Occipital lobe (tissue), 2 donors: ENCODE results near the gene KNDC1. TPM values are rescaled to one million over a fixed set of nuclear protein-coding genes. Genes with fewer than 3 reads are reported as not detected.

ENCODE experiments used
- DNase-seq: peaks from one replicate; lab custom pipeline; 2025; lab: John Stamatoyannopoulos, UW
- total RNA-seq: library from RNA; depleted of rRNA; stranded (reverse); fragments of >200 nt; gene quantifications from one replicate; pipeline ENCODE4 v1.2.3, GENCODE V29; 2014

KNDC1 gene
- total RNA-seq, 1 donor from 2014 or later = 5.9 TPM

DNA sequence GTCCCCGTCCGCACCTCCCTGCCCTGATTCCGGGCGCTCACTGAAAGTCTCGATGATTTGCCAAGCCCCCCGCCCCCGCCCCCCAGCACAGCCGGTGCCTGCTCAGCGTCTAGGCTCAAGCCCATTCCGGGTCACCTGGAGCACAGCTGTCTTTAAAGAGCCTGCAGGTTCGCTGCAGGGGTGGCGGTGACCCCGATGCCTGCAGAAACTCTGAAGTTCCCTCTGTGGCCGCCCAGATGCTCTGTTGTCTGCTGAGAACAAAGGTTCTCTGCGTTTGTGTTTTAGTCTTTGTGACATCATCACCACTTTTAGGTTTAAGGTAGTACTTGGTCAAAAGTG, 78.4 kb downstream of the KNDC1 start:
- DNase-seq = no peak

DNA sequence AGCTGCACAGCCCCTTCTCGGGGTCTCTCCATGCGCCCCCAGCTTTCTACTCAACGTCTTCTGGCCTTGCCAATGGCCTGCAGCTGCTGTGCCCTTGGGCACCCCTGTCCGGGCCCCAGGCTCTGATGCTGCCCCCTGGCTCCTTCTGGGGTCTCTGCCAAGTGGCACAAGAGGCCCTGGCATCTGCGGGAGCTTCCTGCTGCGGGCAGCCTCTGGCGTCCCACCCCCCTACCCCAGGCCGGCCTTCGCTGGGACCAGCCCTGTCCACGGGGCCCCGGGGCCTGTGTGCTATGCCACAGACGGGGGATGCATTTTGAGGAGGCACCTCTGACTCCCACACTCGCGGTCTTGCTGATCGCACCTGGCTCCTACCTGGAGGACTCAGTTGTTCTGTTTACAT, 80.0 kb downstream of the KNDC1 start:
- DNase-seq = no peak

DNA sequence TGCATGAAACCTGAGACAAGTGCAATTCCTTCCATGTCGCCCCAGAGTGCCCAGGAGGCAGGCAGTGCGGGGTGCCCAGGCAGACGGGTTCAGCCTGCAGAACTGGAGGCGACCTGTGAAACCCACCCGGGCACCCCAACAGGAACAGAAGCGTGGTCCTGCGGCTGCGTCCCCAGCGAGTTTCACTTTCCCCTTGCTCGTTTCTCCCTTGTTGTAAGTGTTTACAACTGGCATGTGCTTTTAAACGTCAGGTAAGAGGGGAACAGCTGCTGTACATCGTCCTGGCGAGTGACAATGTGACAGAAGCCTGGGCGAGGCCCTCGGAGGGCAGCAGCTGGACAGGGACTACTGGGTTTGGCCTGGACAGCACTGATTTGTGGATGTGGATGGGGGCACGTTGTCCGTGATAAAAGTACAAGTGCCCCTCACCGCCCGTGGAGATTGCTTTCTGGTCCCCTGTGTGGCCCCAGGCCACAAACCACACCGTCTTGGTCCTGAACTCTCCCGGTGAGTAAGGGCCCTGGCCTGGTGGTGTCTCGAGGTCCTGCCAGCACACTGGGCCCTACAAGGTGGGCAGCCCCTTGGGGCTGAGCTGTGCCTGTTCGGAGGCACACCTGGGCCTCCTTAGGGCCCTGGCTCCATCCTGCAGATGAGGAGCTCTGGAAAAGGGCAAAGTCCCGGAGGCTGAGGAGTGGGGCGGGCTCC, 81.6 kb downstream of the KNDC1 start:
- no peak for DNase-seq

DNA sequence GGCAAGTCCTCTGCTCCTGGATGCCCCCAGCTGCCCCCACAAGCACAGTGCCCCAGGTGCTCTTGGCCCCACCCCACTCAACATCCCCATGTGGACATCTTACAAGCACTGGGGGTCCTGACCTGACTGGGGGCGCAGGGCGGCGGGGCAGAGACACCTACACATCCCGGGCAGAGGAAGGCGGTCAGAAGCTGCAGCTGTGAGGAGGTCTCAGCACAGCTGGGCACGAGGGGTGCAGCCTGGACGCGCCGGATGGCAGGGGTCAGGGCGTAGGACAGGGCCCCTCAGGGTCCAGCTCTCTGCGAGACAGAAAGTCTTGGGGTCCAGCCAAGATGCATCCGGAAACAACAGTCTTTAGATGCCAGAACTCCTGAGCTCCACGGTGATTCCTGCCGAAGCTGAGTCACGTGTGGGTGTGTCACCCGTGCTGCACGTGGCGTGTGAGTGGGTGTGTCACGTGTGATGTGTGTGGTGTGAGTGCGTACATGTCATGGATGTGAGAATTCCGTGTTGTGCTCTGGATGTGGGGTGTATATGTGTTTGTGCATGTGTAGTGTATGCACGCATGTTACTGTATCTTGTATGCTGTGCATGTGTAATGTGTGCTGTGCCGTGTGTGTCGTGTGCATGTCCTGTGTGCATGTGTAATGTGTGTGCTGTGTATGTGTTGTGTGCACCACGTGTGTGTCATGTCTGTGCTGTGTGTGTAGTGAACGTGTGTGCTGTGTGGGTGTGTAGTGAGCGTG, 82.8 kb downstream of the KNDC1 start:
- DNase-seq = no peak

DNA sequence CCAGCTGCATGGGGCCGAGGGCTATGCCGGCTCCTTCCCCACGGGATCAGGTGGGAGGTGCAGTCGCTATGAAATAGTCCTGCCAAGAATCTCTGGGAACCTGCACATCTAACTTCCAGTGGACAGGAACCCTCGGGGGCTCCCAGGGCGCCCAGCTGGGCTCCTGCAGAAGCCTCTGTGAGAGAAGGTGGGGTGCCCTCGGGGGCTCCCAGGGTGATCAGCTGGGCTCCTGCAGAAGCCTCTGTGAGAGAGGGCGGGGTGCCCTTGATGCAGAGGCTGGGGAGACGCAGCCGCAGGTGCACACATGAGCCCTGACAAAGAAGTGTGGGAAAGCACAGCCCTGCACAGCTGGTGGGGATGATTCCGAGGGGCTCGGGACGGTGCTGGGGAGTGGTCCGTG, 83.6 kb downstream of the KNDC1 start:
- no peak for DNase-seq

DNA sequence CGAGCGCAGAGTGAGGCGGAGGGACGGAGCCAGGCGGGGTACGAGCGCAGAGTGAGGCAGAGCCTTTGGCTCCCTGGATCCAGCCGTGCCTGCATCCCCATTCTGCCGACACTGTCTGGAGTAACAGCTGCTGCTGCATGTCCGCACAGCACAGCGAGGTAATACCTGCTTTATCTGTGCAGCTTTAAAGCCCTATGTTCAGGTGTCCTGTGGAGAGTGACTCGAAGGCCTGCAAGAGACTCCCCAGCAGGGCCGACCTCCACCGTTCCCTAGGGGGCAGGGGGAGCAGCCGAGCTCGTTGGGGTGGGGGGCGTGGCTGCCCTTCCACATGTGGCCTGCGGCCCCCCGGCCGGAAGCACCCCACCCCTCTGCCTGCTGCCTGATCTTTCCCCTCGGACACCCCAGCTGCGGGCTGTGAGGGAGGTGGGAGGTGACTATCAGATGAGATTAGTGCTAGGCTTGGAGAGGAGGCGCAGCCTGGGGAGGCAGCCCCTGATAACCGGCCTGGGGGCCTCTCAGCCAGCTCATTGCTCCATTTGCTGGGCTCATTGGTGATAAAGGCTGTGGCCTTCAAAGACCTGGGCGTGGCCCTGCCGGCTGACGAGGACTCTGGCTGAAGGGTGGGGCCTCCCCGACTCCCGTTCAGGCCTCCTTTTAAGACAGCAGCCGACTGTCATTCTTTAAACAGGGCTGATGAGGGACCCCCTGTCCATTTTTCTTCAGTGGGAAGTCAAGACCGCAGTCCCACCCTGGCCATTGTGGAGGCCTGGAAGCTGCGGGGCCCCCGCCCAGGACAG, 85.6 kb downstream of the KNDC1 start:
- DNase-seq = no peak

DNA sequence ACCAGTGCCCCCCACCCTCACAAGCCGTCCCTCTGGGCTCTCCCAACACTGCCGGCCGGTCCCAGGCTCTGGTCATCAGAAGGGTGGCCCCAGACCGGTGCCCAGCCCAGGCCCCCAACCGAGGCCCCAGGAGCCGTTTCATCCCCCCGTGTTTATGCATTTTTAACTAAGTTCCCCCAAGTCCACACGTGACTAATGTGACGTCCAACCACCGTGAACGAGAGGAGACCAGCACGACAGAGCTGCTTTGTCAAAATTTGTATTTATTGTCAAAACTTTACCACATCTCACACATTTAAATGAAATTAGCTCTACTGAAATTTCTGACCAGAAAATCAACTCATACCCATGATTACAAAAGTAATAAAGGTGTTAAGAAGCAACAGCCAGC, 86.2 kb downstream of the KNDC1 start:
- no peak for DNase-seq

DNA sequence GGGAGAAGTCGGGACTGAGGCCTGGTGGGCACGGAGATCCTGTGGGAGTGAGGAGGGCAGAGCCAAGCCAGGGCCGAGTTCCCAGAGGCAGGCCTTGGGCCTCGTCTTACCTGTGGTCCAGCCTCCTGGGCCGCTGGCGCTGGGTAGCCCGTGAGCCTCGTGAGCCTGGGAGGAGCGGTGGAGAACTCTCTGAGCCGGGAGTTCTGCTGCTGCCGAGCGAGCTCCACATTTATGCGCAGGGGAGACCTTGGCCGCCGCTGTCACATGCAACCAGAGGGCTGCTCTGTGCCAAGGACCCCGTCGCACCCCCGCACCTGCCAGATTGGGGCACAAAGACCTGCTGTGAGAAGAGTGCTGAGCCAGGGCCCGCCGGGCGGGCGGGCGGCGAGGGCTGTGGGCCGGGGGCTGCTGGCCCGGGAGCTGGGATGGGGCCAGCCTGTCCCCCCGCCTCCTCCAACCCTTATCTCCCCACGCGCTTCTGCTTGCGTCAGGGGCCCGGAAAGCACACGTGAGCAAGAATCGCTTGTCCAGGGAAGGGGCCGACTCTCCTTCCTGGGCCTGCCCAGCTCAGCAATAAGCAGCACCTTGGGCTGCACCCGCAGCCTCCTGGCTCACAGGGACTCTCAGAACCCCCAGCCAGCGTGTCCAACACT, 87.8 kb downstream of the KNDC1 start:
- DNase-seq = no peak

DNA sequence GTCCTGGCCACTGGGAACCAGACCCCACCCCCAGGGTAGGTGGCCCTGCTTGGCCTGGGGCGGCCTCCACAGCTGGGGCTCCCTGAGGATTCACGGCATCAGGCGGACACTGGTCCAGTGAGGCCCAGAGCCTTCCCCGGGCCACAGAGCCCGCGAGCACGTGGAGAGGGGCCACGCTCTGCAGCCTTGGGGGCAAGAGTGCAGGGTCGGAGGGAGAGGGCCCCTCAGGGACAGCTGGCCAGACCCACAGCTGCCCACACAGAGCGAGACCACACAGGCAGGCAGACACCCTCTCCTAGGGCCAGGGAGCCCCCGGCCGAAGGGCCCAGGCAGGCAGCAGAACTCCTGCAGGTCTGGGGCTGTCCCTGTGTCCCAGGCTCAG, 88.3 kb downstream of the KNDC1 start:
- DNase-seq = no peak

DNA sequence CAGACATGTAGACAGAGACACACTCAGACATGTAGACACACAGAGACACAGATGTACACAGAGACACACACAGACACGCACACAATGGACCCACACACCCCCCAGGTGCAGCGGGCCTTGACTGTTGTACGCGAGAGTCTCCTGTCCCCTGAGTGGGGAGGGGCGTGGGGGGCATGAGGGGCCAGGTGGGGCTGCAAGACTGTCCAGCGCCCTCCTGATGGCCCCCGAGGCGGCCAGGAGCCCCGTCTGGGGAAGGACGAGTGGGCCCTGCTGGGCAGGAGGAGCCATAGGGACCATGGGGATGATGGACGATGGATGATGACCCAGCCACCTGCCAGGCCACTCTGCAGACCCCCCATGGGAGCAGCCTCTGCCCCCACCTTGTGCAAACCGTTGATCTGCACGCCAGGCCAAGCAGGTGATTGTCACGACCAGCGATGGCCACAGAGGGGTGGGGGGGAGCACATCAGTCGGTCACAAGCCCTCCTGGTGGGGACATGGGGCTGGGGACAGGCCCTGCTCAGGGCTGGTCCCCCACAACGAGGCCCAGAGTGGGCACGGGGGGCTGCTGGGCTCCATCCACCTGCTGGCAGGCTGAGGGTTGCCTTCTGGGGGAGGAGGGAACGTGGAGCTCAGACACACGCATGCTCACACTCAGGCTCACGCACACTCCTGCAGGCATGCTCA, 89.2 kb downstream of the KNDC1 start:
- no peak for DNase-seq

DNA sequence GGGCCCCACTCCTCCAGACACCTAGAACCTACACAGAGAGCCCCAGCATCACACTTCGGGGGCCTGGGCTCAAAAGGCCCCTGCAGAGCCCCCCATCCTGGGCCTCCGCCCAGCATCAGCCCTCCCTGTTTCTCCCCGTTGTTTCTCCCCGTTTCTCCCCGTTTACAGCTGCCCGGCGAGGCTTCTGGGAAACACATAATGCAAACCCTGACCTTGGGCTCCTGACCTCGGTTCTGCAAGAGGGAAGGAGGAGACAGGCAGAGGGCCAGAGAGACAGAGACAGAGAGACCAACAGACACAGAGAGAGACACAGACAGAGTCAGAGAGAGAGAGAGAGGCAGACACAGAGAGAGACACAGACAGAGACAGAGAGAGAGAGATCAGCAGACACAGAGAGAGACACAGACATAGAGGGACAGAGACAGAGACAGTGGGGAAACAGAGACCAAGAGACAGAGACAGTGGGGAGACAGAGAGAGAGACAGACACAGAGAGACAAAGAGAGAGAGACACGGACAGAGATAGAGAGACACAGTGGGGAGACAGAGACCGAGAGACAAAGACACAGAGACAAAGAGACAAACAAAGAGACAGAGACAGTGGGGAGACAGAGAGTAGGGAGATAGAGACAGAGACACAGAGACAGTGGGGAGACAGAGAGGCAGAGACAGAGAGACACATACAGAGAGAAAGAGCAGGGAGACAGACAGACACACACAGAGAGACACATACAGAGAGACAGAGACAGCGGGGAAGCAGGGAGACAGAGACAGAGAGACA, 90.1 kb downstream of the KNDC1 start:
- DNase-seq = no peak

DNA sequence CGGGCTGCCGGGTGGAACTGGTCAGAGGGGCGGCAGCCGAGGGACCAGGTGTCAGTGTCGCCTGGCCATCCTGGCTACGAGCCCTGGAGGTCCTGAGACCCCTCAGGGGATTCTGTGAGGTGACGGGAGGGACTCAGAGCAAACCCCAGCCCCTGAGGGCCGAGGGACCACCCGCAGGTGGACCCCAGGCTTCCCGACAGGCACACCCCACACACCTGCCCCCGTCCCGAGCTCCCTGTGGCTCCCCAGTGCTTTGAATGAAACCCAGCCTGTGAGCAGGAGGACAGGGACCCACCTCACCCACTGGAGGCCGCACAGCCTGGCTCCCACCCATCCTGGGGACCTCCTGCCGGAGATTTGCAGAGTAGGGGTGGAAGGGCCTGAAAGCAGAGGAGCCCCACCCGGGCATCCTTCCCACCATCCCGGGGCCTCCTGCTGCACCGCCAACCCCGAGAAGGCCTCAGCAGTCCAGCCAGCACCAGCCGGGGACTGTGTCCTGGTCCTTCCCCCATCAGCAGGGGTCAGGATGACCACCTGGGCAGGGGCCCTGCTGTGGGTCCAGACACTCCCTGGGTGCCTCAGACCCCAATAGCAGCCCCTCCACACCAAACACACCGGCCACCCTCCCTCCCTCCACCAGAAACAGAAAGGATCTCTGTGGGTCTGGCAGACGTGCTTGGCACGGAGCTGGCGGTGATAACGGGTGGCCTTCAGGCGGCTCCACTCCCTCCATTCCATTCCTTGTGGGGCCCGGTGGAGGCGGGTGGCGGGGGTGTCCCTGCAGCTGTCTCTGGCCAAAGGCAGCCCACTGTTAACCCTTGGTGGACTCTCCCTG, 91.6 kb downstream of the KNDC1 start:
- DNase-seq = no peak

DNA sequence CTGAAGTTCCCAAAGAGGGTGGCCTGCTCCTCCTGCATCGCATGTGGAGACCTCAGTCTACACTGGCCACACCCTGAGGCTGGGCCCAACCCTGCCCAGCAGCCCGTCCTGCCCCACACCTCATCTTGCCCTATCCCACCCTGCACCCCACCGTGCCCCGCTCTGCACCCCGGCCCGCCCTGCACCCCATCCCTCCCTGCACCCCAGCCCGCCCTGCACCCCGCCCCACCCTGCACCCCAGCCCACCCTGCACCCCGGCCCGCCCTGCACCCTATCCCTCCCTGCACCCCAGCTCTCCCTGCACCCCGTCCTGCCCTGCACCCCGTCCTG, 92.2 kb downstream of the KNDC1 start:
- DNase-seq = no peak

DNA sequence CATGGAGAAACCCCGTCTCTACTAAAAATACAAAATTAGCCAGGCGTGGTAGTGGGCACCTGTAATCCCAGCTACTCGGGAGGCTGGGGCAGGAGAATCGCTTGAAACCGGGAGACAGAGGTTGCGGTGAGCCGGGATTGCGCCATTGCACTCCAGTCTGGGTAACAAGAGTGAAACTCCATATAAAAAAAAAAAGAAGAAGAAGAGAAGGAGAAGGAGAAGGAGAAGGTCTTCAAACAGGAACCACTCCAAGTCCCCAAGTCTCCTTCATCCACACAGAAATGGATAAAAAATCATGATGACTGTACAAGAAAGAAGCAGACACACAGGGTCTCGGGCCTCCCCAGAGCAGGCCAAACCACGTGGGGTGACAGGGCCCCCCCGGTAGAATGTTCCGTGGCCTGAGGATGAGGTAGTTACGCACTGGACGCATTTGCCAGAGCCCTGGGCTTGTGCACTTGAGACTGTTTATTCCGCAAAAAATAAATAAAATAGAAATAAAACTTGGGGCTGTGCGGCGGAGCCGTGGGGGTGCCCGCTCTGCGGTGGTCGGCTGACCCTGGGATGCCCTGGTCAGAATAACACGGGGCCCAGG, 93.4 kb downstream of the KNDC1 start:
- DNase-seq = no peak

DNA sequence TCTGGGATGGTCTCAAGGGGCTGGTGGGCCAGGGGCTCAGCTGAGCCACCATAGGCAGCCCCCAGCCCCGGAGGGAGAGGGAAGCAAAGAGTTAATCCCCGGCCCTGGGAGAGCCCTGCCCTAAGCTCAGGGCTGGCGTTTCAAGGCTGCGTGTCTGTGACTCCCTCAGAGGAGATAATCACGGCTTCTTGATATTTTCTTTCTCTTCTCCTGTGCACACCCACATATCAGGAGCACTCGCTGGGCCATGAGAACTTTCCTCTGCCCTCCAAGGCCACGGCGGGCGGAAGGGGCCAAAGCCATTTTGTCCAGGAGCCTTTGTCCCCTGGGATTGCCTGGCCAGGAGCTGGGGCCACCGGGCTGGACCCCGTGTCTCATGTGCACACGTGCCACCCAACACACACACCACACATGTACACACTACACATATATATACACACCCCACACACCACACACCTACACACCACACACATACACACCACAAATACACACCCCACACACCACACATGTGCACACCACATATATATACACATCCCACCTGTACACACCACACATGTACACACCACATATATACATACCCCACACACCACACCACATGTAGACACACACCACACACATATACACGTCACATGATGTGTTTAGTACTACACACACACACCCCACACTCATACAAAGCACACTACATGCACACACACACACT, 94.6 kb downstream of the KNDC1 start:
- DNase-seq = no peak

DNA sequence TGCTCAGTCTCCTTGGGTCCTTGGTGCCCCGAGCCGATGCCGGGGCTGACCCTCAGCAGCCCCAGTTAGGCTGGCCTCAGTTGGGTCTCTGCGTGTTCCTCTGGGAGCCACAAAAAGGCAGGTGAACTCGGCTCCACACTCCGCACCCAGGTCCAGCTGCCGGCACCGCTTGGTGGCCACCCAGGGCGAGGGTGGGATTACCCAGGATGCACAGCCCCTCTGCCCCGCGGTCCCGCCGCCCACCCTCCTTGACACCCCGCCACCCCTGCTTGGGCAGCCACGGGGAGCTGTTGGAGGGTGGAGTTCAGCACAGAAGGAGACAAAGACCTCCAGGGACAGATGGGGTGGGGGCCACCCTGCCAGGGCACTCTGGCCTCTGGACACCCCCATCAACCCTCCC, 95.3 kb downstream of the KNDC1 start:
- DNase-seq = no peak

DNA sequence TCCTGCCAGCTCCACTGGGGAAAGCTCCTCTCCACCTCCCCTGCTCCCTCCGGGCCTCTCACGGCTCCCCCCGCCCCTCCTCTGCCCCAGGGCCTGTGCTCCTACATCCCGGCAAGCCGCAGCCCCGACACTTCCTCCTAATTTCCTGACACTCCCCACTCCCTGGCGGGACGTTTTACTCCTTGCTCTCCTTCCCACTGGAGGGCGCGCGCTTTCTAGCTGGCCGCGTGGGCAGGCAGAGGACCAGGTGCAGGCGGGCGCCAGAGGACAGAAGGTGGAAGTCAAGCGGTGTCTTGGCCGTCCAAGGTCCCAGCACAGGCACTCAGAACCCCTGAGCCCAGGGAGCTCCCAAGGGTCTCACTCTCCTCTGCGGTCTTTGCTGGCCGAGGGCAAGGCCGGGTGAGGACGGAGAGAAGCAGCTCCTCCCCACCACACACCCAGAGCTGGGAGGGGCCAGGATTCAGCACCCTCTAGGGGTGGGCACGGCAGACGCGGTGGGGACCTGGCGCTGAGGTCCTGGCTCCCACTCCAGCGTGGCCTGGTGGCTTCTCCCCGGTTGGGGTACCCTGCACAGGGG, 97.6 kb downstream of the KNDC1 start:
- no peak for DNase-seq

DNA sequence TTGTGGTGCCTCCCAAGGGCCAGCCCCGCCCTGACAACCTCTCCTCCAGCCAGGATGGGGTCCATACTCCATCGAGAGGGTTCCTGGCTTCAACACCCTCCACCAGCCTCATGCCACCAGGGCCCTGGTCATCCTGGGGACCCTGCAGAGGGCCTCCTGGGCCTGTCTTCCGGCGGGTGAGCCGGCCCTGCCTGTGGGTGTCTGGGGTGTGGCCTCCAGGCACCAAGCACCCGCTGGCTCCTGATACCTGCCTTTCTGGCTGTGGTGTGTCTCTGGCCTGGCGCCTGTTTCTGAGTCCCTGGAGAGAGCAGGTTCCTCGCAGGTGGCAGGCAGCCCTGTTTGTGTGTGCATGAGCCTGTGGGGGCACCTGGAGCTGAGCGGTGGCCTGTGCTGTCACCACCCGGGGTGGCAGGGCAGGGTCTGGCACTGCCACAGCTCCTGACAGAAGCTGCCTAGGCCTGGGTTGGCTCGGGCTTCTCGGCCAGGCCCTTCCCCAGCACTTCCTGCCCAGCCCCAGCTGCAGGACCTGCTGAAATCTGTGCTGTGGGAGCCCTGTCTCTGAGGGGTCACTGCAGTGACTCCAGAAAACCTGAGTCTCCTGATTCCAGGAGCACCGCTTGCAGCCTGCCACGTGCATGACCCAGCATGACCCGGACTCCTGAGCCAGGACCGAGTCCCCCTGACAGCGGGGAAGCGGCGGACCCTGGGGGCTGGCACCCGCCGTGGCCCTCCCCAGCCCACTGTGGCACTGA, 98.2 kb downstream of the KNDC1 start:
- no peak for DNase-seq
